CD4-positive, alpha-beta T cell treated with Interleukin-2 at 100 ng/mL for 4 hours (primary cell): ENCODE data around the gene ADIPOR2.
"Not testable (repeated sequence)": the region's sequence is repeated elsewhere in the genome, so short reads cannot be mapped to it uniquely, and the experiment has no call there.

Source experiments
- DNase-seq: peaks from one replicate; pipeline ENCODE4 v3.0.0-alpha.2; 2020; ENCODE audit warnings: low spot score

ADIPOR2 gene

DNA sequence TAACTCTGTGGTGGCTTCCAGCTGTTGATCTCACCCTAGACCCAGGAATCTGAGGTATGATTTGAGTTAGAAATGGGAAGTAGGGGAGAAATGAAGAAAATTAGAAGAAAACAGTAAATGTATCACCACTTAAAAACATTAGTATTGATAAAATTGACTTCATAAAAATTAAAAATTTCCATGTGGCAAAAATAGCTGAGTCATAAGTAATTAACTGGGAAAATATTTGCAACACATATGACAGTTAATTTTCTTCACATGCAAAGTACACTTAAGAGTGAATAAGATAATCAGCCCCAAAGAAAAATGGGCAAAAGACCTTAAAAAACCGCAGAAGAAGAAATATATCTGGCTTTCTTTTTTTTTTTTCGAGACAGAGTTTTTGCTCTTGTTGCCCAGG is 25.5 kb upstream of the ADIPOR2 start:
- DNase-seq: no peak

DNA sequence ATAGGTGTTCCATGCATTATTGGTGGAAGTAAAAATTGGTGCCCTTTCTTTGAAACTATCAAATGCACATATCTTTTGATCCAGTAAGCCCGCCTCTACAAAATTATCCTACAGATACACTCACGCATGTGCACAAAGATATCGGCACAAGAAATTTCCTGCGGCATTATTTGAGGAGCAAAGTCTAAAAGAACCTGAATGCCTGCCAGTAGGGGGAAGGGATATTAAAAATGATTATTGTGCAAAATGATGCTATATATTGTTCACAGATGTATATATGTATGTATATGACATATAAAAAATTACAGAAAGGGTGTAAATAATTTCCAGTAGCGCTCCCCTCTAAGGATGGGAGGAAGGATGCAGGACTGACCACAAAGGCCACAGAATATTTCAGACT is 24.7 kb upstream of the ADIPOR2 start:
- no peak for DNase-seq

DNA sequence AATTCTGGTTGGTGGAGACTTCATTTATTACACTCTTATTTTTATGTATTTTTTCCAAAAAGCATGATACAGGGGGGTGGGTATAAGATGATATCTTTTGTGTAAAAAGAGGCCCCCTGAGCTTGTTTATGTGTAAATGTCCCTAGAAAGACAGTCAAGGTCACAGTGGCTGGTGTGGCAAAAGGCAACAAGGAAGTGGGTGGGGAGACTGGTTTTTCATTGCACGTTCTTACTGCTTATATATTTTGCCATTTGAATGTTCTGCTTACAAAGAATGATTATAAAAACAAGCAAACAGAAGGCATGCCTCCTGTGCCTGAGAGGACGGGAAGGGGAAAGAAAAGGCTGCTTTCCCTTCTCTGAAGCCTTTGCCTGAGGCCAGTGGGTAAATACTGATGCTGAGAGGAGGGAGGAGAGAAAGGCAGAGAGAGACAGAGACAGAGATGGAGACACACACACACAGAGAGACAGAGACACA is 24.1 kb upstream of the ADIPOR2 start:
- DNase-seq: no peak

DNA sequence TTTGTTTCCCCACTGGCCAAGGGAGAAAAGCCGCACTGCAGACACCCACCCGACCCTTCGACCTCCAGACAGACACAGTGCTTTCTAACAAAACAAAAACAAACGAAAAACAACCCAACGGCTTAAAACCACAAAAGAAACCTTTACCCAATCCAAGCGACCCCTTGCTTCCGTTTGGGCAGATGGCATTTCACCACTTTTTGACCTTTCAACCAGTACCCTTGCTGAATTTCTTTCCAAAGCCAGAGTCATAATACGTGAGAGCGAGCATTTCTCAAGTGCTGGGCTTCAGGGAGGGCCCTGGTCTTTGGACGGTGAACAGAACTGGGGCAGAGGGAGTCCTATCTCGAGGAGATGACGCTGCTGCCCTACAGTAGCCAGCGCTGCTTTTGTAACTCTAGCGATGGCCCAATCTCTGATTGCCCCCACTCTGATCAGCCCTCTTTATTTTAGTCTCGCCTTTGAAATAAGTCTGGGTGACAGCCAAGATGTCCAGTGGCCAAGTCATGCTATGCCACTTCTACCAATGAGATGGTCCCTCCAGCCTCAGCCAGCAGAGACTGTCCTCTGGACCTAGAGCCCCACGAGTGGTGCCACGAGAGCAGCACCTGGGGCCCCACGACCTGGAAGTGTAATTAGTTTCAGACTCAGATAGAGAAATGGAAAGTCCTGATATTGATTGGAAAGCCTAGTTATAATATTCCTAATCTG is 21.9 kb upstream of the ADIPOR2 start:
- no peak for DNase-seq

DNA sequence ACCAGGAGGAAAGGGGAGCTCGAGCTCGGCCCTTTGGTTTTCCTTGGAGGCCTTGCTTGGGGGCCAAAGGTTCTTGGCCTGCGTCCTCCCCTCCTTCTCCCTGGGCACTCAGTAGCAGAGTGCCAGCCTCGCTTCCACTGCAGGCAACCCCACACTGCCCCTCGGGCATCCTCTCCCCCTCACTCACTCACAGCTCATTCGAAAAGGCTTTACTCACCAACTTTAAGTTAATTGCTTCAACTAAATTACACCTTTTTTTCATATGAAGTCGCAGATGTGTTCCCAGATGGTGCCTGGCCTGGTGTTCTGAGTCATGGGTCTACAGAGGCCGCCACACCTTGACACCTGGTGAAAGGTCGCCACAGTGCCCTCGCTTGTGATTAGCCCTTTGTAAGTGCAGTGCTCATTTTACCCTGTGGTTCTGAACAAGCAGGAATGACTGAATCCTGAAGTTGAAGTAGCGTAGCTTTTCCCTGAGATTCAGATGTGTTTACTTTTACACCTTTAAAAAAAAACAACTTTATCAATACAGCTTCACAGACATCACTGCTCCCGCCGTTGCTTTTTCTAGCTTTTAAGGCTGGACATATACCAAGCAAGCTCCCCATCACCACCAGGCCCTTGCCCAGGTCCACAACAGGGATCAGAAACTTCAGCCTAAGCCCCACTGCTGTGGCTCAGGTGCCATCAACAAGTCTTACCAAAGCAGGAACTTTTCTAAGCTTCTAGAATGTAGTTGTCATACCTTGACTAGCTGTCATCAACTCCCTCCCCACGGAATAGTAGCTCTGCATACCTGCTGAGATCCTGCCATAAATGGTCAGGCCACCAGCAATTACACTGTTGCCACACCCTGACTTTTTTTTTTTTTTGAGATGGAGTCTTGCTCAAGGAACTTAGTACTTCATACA is 20.3 kb upstream of the ADIPOR2 start:
- DNase-seq: no peak

DNA sequence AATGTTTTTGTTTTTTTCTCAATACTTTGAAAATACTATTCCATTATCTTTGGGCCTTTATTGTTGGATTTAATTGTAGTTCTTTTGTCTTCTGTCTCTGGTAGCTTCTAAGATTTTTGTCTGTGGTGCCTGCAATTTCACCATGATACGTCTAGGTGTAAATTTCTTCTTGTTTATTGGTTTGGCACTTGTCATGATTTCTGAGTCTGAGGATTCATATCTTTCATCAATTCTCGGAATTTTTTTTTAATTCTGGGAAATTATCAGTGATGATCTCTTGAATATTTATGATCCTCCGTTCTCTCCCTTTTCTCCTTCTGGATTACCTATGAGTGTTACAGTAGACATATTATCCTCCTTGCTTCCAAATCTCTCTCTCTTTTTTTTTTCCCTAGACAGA is 14.8 kb upstream of the ADIPOR2 start:
- no peak for DNase-seq

DNA sequence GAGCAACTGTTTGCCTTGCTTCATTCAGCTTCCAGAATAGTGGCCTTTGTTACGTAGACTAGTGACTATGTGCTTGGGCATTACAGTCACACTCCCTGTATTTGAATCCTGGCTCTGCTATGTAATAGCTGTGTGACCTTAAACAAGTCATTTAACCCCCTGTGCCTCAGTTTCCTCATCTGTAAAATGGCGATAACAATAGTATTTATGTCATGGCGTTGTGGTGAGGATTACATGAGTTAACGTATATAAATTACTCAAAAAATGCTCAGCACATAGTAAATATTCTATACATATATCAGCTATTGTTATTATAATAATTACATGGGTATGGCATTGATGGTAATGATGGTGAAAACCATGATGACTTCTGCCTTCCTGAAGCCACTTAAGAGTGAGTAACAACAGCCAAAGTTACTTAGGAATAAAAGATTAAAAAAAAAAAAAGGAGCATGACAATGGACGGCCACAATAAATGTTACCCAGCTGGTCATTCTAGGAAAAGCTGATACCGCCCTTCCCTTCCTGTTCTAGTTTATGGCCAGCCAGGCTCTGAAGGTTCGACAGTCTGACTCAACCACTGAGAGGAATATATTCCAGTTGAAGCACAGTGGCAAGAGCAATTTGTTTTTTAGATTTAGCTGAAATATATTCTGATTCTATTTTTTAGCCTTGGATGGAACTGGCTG is 9.9 kb upstream of the ADIPOR2 start:
- no peak for DNase-seq

DNA sequence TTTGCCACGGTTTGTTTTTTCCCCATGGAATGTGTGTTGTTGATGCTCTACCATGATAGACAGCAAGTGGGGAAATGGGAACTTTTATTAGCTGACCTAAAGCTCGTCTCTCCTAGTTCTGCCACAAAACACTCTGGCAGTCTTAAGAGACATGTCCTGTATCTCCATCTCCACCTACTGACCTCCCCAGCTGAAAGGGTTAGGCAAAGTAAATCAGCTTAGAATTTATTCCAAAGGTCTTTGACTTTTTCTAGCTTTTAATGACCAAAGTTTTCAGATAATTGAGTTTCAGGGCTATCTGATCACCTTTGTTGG is 9.4 kb upstream of the ADIPOR2 start:
- no peak for DNase-seq

DNA sequence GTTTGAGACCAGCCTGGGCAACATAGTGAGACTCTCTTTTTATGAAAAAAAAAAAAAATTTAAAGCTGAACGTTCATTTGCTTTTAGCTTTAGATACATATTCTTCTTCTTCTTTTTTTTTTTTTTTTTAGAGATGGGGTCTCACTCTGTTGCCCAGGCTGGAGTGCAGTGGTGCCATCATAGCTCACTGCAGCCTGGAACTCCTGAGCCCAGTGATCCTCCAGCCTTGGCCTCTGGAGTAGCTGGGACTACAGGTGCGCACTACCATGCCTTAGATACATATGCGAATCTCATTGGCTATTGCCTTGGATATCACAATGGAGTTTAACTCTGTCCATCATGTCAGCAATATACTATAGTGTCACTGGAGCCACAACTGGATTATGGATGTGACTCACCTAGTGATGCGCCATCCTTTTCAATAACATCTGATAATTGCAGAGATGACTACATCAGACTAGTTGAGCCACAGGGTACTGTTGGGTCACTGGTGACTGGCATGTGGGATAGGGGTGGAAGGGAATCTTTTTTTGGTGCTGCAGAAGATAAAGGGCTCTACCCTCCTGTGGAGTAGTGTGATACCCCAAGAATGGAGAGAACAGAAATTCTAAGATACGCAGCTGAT is 2.7 kb upstream of the ADIPOR2 start:
- DNase-seq: no peak

DNA sequence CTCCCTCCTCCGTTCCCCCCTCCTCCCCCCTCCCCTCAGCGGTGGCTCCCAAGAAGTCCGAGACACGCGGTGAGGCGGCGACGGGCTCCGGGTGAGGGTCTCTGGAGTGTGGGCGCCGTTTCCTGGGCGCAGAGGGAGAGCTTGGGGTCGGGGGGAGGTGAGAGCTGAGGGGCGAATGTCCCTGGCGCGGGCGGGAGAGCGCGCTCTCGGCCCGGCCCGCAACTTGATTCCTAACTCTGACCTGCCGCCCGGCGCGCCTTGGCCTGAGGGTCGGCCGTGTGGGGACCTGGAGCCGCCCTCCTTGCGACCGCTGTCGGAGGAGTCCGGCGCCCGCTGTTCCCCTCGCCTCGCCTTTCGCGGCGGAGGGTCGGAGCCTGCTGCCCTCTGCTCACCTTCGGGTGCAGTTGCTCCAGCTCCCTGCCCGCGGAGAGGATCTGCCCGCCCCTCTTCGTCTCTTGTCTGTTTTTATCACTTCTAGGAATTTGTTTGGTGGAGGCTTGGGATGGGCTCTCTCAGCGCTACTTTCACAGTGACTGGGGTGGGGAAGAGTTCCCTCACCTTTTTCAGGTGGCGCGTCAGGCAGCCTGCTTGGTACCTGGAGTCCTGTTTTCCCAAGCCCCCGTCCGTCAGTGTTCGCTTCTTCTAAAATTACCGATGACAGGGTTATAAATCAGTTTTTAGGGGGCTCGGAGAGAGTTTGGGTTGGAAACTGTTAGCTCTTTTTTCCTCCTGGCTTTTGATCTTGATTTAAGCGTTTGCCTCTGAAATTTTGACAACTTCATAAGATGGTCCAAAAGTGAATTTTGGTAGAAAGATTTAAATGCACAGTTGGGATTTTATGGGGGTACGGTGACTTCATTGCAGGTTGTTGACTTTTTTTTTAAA is 495 bp downstream of the ADIPOR2 start:
- peak; percentile 22 for DNase-seq

DNA sequence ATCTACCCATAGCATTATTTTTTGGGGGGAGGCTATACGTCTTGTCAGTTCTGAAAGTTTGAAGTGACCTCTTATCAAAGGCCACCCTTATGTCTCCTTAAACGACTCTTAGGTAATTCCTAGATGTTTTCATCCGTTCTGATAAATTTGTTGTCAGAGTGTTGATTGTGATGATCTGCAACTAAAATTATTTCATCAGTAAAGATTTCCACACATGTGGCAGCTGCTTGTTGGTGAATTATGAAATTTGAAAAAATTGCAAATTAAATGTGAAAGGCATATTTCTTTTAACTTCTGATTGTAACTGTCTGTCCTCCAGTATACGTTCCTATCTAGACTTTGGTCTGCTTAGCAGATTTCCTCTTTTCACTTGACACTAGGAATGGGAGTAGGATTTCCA is 1.4 kb downstream of the ADIPOR2 start:
- DNase-seq: no peak

DNA sequence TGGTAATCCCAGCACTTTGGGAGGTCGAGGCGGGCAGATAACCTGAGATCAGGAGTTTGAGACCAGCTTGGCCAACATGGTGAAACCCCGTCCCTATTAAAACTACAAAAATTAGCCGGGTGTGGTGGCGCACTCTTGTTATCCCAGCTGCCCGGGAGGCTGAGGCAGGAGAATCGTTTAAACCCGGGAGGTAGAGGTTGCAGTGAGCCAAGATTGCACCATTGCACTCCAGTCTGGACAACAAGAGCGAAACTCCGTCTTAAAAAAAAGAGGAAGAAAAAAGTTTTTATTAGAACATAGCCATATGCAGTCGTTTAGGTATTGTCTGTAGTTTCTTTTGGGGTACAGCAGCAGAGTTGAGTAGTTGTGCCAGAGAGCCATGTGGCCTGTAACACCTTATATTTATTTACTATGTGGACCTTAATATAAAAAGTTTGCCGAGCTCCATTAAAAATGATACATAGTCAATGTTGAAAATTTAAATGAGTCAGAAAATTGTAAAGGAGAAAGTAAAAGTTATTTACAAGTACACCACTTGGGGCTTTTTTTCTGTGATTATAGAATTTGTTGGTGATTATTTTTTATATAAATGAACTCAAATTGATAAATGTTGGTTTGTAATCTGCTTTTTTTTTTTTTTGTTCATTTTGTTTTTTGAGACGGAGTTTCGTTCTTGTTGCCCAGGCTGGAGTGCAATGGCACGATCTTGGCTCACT is 2.2 kb downstream of the ADIPOR2 start:
- no peak for DNase-seq

DNA sequence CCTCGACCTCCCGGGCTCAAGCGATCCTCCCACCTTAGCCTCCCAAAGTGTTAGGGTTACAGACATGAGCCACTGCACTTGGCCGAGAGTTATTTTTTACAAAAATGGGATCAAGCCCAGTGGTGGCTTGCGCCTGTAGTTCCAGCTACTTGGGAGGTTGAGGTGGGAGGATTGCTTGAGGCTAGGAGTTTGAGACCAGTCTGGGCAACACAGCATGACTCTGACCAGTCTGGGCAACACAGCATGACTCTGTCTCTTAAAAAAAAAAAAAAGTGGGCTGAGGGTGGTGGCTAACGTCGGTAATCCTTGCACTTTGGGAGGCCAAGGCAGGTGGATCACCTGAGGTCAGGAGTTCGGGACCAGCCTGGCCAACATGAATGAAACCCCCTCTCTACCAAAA is 4.2 kb downstream of the ADIPOR2 start:
- DNase-seq: not testable (repeated sequence)

DNA sequence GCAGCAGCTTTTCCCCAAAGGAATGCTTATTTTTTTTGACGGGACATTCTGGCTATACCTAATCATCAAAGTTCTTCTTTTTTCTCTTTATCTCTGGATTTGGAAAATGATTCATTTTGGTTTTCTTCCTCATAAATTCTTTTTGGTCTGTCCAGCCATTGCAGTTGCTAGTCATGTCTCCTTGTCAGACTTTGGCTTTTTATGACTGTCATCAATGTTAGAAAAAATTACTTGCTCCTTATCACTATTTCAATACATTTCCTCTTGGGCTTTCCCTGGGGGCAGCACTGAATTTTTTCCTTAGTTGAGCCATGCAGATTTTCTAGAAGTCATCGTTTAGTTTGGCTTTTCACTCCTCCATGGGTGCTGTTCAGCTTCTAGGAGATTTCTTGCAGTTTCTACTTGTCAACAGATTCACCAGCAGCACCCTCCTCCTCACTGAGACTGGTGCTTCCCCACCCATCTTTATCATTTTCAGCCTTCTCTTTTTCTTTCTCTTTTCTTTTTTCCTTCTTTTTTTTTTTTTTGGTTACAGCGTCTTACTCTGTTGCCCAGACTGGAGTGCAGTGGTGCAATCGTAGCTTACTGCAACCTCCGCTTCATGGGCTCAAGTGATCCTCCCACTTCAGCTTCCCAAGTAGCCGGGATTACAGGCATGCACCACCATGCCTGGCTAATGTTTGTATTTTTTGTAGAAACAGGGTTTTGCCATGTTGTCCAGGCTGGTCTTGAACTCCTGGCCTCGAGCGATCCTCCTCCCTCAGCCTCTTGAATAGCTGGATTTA is 5.2 kb downstream of the ADIPOR2 start:
- DNase-seq: no peak

DNA sequence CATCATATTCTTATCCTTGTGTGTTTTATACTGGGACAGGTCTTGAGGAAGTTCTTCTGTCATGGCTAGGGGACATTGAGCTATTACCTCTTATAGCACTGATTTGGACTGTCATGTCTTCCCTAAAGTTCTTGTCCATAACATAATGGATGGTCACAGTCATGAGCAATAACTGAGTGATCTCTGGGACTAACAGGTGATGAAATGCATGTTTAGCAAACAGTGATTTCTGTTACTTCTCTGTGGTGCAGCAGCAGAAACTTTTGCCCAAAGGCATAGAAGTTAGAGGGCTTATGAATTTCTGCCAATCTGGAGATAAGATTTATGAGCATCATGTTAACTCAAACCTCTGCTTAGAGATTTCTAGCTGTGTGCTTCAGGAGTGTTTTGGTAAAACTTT is 5.9 kb downstream of the ADIPOR2 start:
- no peak for DNase-seq

DNA sequence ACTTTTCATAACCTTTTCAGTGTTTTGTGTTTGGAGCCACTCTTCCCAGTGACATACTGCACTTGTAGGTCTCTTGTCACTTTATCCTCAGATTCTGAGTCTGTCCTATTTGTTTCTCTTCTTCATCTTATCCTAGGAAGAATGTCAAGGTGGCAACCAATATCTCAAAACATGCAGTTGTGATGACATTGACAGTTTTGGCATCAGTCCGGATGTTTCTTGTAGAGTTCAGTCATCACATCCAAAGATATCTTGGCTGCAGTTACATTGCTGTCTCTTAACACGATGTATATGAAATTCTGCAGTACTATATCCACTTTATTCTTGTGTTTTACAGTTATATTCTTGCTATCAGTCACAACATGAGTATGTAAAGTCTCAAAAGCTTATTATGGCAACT is 6.4 kb downstream of the ADIPOR2 start:
- no peak for DNase-seq

DNA sequence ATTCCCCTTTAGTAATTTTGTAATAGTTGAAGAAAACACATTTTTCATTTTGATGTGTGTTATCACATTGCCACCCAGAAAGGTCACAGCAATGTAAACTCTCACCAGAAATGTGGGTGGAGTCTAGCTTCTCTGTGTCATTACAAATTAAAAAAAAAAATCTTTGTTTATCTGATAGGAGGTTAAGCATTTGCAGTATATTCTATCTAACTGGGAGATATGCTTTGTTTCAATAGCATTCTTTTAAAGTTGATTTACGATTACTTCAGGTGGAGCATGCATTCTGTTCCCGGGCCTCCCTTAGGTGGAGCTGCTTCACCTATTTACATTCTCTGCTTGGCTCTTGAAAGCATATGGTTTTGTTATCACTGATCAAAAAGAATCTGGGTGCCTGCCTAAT is 7.8 kb downstream of the ADIPOR2 start:
- DNase-seq: no peak

DNA sequence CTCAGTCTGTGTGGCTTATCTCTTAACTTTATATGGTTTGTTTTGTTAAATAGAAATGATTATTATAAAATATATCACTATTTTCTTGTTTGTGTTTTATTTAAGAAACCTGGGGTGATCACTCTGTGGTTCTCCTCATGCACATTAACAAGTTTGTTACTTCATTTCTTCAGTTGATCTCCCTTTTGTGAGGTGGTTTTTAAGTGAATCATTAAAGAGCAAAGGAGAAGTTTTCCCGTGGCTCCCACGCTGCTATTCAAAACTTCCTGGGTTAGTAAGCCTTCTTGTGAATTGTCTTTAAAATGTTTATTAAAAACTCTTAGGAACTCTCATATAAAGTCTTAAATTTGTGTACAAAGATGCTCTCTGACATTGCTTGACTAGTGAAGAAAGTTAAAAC is 11.8 kb downstream of the ADIPOR2 start:
- DNase-seq: no peak

DNA sequence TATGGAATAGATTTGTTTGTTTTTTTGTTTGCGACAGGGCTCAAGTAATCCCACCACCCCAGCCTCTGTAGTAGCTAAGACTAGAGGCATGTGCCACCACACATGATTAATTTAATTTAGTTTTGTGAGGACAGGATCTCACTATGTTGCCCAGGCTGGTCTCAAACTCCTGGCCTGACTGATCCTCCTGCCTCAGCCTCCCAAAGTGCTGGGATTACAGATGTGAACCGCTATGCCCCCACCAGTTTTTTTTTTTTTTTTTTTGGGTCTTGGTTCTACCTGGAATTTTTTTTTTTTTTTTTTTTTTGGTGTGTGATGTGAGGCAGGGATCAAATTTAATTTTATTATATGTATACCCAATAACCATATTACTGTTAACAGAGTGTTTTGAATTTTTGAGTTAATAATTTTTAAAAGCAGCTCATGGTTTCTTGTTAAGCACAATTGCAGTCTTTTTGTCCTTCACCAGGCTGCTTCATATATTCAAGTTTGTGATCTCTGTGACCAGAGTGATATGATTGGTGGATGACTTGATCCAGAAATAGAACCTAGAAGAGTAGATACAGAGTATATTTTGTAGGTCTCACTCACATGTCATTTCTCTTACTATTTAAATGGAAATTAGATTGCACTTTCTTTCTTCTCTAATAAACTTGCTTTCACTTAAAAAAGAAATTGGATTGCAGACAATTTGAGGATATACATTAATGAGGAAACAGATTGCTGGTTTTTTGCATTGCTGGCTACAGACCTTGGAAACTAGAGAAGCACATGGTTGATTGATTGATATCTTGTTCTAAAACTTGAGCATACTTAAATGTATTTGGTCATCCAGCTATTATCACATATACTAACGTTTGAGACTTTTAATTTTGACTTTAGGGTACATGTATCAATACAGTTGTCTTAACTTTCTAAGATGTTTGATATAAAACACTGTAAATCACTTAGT is 13.2 kb downstream of the ADIPOR2 start:
- no peak for DNase-seq
